Measurements from ENCODE around the gene MLLT3.

GRCh38 chr9:20361656-20362570, 260.4 kb downstream of the MLLT3 start:
- TF ChIP-seq, protein P1, sequence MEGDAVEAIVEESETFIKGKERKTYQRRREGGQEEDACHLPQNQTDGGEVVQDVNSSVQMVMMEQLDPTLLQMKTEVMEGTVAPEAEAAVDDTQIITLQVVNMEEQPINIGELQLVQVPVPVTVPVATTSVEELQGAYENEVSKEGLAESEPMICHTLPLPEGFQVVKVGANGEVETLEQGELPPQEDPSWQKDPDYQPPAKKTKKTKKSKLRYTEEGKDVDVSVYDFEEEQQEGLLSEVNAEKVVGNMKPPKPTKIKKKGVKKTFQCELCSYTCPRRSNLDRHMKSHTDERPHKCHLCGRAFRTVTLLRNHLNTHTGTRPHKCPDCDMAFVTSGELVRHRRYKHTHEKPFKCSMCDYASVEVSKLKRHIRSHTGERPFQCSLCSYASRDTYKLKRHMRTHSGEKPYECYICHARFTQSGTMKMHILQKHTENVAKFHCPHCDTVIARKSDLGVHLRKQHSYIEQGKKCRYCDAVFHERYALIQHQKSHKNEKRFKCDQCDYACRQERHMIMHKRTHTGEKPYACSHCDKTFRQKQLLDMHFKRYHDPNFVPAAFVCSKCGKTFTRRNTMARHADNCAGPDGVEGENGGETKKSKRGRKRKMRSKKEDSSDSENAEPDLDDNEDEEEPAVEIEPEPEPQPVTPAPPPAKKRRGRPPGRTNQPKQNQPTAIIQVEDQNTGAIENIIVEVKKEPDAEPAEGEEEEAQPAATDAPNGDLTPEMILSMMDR (IDR thresholded peaks at IDR 0.05): no peak
- no peak for TF ChIP-seq POLR2A (IDR thresholded peaks at IDR 0.05)

All from testis (tissue), 2 donors.